NCI-H128 (cell line): Measurements from ENCODE around the gene RPL15.

ENCODE experiments used
- DNase-seq: peaks from one replicate; lab custom pipeline; 2025; ENCODE audit not compliant: unreplicated experiment; lab: John Stamatoyannopoulos, UW

The RPL15 gene

GRCh38 chr3:23928524-23928923 is 11.6 kb downstream of the RPL15 start:
- DNase-seq, result no peak

- DNase-seq, result no peak
These were observed 14.7 kb downstream of the RPL15 start for GRCh38 chr3:23931597-23931996.

GRCh38 chr3:23932571-23932970 is 15.6 kb downstream of the RPL15 start:
- DNase-seq, result no peak

GRCh38 chr3:23934253-23934652 is 17.3 kb downstream of the RPL15 start:
- no peak for DNase-seq

GRCh38 chr3:23937296-23937695 is 20.4 kb downstream of the RPL15 start:
- no peak for DNase-seq

GRCh38 chr3:23938688-23939087 is 21.8 kb downstream of the RPL15 start:
- no peak for DNase-seq

GRCh38 chr3:23940775-23941174 is 23.8 kb downstream of the RPL15 start:
- no peak for DNase-seq

- no peak for DNase-seq
These were observed 24.5 kb downstream of the RPL15 start for GRCh38 chr3:23941440-23941839.

- no peak for DNase-seq
These were observed 25.6 kb downstream of the RPL15 start for GRCh38 chr3:23942546-23942945.

- DNase-seq, result no peak
These were observed 27.3 kb downstream of the RPL15 start for GRCh38 chr3:23944007-23944783.

- peak; percentile 26 for DNase-seq
These were observed 28.1 kb downstream of the RPL15 start, which contains the start of gene NR1D2 for GRCh38 chr3:23944861-23945662. Gene NR1D2, plus strand, starts transcription at chr3:23945286. Its CDS starts 293 bp downstream, at chr3:23945579.

GRCh38 chr3:23945663-23945912 is 28.7 kb downstream of the RPL15 start:
- DNase-seq, result no peak

GRCh38 chr3:23945913-23946687 is 29.2 kb downstream of the RPL15 start:
- peak; percentile 84 for DNase-seq

GRCh38 chr3:23948761-23949160 is 31.8 kb downstream of the RPL15 start:
- DNase-seq, result no peak

- no peak for DNase-seq
These were observed 32.9 kb downstream of the RPL15 start for GRCh38 chr3:23949784-23950183.

GRCh38 chr3:23950293-23950692 is 33.4 kb downstream of the RPL15 start:
- DNase-seq, result no peak

GRCh38 chr3:23952646-23953045 is 35.7 kb downstream of the RPL15 start:
- no peak for DNase-seq

- DNase-seq, result no peak
These were observed 36.6 kb downstream of the RPL15 start for GRCh38 chr3:23953523-23953922.

- DNase-seq, result no peak
These were observed 37.2 kb downstream of the RPL15 start for GRCh38 chr3:23954144-23954543.

- DNase-seq, result no peak
These were observed 39.8 kb downstream of the RPL15 start for GRCh38 chr3:23956701-23957100.

GRCh38 chr3:23959135-23959900 is 42.4 kb downstream of the RPL15 start:
- no peak for DNase-seq
